Cardiac muscle cell (in vitro differentiated cells and primary cell): Measurements from ENCODE around the gene PTGFRN. TPM values are rescaled to one million over a fixed set of nuclear protein-coding genes. Genes with fewer than 3 reads are reported as not detected.
A peak's percentile ranks its signal among the peaks of the same experiment; 100 is the strongest.

Experiments used
- DNase-seq, 2 donors: peaks; one replicate each; pipeline versions ENCODE4 v3.0.0 to v3.0.0-alpha.2; 2010 to 2017; ENCODE audit warnings: low read depth in 1 of 2, low spot score in 1 of 2
- H3K27ac ChIP-seq: fragments of 200-600 bp; sonication (generic); 2 replicates; pipeline ENCODE4 v1.5.1; 2016
- H3K27me3 ChIP-seq: fragments of 200-600 bp; sonication (generic); 2 replicates; pipeline ENCODE4 v1.6.0; 2016; ENCODE audit warnings: control low read depth
- H3K36me3 ChIP-seq: fragments of 200-600 bp; sonication (generic); 2 replicates; pipeline ENCODE4 v1.5.1; 2016; ENCODE audit warnings: control low read depth
- H3K4me1 ChIP-seq: fragments of 200-600 bp; sonication (generic); 2 replicates; pipeline ENCODE4 v1.8.1; 2017; ENCODE audit warnings: low read depth, mild to moderate bottlenecking, mixed run types
- H3K4me3 ChIP-seq: fragments of 200-600 bp; sonication (generic); 2 replicates; pipeline ENCODE4 v1.5.1; 2016; ENCODE audit warnings: mild to moderate bottlenecking
- H3K9me3 ChIP-seq: fragments of 200-600 bp; sonication (generic); 2 replicates; pipeline ENCODE4 v1.5.1; 2017; ENCODE audit warnings: low read depth, mild to moderate bottlenecking, control low read depth
- polyA plus RNA-seq: library from polyadenylated mRNA; unstranded; fragments of >200 nt; fragmentation: Nextera tagmentation; extraction: Ambion mirVana; gene quantifications from 2 replicates; pipeline ENCODE4 v1.2.1, GENCODE V29; 2016
- total RNA-seq: library from RNA; depleted of rRNA; stranded (reverse); fragments of >200 nt; gene quantifications from 2 replicates; pipeline ENCODE4 v1.2.3, GENCODE V29; 2016
- TF ChIP-seq, protein P1 (sequence below): IDR thresholded peaks from 2 replicates; pipeline ENCODE4 v1.5.1; 2012; ENCODE audit warnings: low read depth, mild to moderate bottlenecking, low read length

Gene PTGFRN
- total and polyA plus RNA-seq, 2 experiments from 2014 or later: 47.5 to 72.4 TPM

DNA sequence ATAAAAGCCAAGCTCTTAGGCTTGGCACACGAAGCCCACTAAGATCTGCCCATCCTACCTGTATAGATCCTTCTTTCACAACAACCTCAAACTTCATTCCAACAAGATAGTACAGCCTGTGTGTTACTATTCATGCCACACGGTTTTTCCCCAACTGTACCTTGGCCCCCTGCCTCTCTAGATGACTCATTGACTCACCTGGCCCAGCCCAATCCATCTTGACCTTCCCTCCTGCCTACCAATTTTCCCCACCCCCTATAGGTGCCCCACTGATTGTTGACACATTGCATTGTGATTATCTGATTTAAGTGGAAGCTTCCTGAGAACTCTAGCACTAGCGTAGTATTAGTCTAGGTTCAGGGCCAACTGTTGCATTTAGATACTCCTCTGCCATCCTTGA lies 89.9 kb downstream of the PTGFRN start:
- Histone ChIP-seq H3K36me3 (no peaks in the 10 kb centered on the region), H3K27ac (no peak overlapping the region), H3K4me3 (no peak overlapping the region), H3K9me3 (no peaks in the 10 kb centered on the region), H3K27me3 (no peaks in the 10 kb centered on the region), H3K4me1 (no peaks in the 10 kb centered on the region)
- no peak for DNase-seq
- TF ChIP-seq, protein P1, sequence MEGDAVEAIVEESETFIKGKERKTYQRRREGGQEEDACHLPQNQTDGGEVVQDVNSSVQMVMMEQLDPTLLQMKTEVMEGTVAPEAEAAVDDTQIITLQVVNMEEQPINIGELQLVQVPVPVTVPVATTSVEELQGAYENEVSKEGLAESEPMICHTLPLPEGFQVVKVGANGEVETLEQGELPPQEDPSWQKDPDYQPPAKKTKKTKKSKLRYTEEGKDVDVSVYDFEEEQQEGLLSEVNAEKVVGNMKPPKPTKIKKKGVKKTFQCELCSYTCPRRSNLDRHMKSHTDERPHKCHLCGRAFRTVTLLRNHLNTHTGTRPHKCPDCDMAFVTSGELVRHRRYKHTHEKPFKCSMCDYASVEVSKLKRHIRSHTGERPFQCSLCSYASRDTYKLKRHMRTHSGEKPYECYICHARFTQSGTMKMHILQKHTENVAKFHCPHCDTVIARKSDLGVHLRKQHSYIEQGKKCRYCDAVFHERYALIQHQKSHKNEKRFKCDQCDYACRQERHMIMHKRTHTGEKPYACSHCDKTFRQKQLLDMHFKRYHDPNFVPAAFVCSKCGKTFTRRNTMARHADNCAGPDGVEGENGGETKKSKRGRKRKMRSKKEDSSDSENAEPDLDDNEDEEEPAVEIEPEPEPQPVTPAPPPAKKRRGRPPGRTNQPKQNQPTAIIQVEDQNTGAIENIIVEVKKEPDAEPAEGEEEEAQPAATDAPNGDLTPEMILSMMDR: no peak

DNA sequence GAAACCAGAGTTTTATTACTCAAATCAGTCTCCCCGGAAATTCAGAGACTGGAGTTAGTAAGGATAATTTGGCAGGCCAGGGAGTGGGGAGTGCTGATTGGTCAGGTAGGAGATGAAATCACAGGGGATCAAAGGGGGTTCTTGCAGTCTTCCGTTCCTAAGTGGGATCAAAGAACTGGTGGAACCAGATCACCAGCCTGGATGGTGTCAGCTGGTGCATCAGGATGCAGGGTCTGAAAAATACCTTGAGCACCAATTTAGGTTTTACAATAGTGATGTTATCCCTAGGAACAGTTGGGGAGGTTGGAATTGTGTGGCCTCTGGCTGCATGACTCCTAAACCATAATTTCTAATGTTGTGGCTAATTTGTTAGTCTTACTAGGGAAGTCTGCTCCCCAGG lies 90.4 kb downstream of the PTGFRN start:
- Histone ChIP-seq H3K27me3 (no peaks in the 10 kb centered on the region), H3K27ac (no peak overlapping the region), H3K4me1 (no peaks in the 10 kb centered on the region), H3K9me3 (no peaks in the 10 kb centered on the region), H3K4me3 (no peak overlapping the region), H3K36me3 (no peaks in the 10 kb centered on the region)
- DNase-seq: no peak
- TF ChIP-seq, protein P1: no peak

DNA sequence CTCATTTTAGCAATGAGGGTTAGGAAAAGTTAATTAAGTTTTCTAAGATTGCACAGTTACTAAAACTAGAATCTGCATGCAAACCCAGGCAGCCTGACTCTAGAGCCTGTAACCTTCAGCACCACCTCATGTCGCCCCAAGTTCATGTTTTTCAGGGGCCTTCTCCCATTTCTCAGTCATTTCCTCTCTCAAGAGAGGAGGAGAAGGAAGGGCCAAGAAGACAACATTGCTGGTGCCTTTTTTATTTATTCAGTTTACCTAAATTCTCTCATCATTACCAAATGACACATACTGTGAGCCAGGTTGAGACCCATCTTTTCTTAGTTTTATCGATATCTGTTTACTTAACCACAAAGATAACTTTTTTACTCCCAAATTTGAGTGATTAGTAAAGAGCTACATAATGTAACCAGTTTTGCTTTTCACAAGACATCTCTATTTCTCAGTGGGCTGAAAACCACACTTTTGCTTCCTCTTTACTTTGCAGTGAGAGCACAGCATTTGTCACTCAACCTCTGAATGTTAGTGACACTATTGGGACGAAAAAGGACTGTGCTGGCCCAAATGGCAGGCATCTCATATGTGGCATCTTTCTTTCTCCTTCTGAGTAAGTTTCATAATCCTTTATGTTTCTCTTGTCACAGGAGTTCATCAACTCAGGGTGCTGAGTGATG lies 91.7 kb downstream of the PTGFRN start, which contains the start of gene CD101:
Gene CD101 (plus strand): TSS at position 507 of the 674 bp plus-strand sequence. CDS start 58 bp downstream, at position 565.
- no peaks in the 10 kb centered on the region for H3K4me1 ChIP-seq
- no peaks in the 10 kb centered on the region for H3K36me3 ChIP-seq
- DNase-seq: no peak
- H3K27me3 ChIP-seq: no peaks in the 10 kb centered on the region
- TF ChIP-seq, protein P1: no peak
- no peak within 1 kb of the TSS for H3K4me3 ChIP-seq
- no peak within 1 kb of the TSS for H3K27ac ChIP-seq
- H3K9me3 ChIP-seq: no peaks in the 10 kb centered on the region

DNA sequence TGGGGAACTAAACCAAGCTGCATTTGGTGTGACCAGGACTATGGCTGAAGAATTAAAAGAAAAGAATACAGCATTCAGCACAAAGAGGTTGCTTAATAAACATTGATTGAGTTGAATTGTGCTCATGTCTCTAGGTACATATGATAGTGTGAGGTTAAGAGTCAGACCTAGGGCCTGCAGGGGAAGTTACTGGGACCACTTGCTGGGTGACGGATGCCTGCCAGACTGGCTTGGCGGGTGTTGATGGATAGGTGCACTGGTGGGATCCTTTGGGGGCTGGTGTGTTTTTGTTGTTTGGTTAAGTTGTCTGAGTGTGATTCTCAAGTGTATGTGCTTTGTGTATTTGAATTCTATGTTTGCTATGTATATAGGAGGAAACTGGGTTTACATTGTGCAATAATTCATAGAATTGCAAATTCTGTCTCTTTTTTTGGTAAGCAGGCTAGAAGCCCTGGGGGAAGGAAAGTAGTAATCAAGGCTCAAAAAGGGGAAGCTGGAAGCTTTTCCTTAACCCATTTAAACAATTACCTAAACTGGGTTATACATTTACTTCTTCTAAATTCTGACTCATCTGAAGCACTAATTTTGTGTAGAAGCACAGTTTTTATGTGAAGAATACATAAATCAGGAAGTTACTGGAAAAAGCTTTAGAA lies 93.6 kb downstream of the PTGFRN start:
- Histone ChIP-seq H3K4me1 (no peaks in the 10 kb centered on the region), H3K27me3 (no peaks in the 10 kb centered on the region), H3K4me3 (no peak overlapping the region), H3K9me3 (no peaks in the 10 kb centered on the region), H3K27ac (no peak overlapping the region), H3K36me3 (no peaks in the 10 kb centered on the region)
- peak in 1 of 2 donors; percentile 32 for DNase-seq
- TF ChIP-seq, protein P1: no peak

DNA sequence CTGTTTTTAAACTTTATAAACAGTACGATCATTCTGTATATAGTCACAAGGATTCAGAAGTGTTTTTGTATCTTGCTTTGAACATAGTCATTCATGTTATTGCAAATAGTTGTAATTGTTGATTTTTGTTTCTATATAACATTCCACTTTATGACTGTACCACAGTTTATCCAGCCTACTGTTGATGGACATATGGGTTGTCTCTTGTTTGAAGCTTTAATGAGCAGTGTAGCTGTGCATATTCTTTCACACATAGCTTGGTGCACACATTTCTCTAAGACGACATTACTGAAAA lies 98.0 kb downstream of the PTGFRN start:
- Histone ChIP-seq H3K27me3 (no peaks in the 10 kb centered on the region), H3K36me3 (no peaks in the 10 kb centered on the region), H3K4me1 (no peaks in the 10 kb centered on the region), H3K4me3 (no peak overlapping the region), H3K9me3 (no peaks in the 10 kb centered on the region), H3K27ac (no peak overlapping the region)
- no peak for DNase-seq
- TF ChIP-seq, protein P1: no peak
